ENCODE results near the gene HIVEP2. TPM values are rescaled to one million over a fixed set of nuclear protein-coding genes. Genes with fewer than 3 reads are reported as not detected.

Gene HIVEP2
- total RNA-seq, 1 experiment from 2014 or later, result 3.0 TPM

DNA sequence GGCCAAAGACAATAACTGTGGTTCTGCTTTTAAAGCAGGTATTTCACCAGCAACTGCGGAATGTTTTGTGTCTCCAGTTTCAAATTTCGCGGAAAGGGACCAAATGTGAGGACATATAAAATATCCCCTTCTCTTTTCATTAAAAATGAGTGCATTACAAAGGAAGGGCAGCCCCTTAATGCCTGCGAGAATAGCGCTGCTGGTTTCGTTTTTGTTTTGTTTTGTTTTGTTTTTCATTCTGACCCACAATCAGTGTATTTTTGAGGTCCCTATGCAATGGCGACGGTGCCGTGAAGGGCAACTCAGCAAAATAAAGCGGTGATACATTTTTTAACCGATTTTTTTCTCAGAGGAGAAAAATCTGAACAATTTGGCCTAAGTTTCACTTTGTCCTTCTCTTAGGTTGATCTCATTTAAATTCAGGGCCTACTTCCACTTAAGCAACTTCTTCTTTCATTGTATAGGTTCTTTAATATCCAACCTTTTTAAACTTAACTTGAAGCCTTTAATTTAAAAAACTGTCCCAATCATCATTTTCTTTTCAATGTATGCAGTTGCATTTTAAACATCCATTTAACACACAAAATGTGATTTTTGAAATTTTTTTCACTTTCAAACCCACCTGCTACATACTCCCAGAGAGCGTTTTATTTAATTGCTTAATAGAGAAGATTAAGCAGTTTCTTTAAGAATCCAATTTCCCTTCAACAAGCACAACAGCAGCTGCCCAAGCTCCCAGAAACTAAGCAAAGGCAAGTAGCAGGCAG is 2.9 kb upstream of the HIVEP2 start:
- H3K79me2 ChIP-seq (ENCODE audit: low read length), result no peaks in the 10 kb centered on the region

DNA sequence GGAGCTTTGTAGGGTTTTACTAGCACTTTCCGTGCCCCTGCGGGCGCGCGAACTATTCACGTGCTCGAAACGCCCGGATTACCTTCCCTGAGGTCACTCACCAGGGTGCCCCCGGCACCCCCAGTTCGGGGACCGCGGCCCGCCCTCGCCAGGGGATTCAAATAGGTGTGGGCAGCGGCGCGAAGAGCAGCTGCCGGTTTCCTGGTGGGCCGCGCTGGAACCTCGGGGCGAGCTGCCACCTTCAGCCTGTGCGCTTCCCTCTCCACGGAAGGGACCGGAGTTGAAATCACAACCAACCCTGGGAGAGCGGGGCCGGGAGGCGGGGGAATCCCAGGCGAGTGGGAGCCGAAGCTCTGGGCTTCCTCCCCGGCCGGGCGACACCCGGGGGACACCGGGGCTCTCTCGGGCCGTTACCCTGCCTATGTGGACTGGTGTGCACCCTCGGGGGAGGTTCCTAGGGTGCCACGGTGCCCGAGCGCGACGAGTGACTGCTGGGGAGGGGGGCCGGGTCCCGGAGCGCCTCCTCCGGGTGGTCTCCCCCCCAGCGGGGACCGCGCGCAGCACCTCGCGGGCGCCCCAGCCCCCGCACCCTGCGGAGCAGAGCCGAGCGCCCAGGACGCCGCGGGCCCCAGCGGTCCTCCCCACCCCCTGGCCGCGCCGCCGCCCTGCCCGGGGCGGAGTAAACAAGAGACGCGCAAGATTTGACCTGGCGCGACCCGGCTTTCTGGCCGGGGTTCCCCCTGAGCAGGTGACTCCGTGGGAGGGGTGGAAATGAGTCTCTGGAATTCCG is 2.1 kb upstream of the HIVEP2 start:
- Histone ChIP-seq H3K4me3 (ENCODE audit: low read length) (peak overlapping the region; percentile 64), H3K9me3 (ENCODE audit: low read length) (no peaks in the 10 kb centered on the region), H4K20me1 (ENCODE audit: insufficient read depth, low read depth, low read length) (no peaks in the 10 kb centered on the region), H3K36me3 (ENCODE audit: insufficient read depth, low read length) (no peaks in the 10 kb centered on the region), H3K9me2 (replicated peaks; ENCODE audit: insufficient read depth, low read length) (no peaks in the 10 kb centered on the region), H2AFZ (ENCODE audit: low read length) (peak overlapping the region; percentile 72; the same call in 1 of the 2 replicates), H3K27me3 (ENCODE audit: low read length) (peaks cover 2% of the 10 kb centered on the region; the same call in 1 of the 2 replicates), H3K9ac (ENCODE audit: low read length) (peak overlapping the region; percentile 57), H3K4me1 (ENCODE audit: low read length) (peaks cover 53% of the 10 kb centered on the region), H3K4me2 (ENCODE audit: low read depth, low read length, poor library complexity, severe bottlenecking) (peak overlapping the region; percentile 85), H3K27ac (ENCODE audit: low read length) (peak overlapping the region; percentile 41; the same call in 1 of the 2 replicates), H3K79me2 (ENCODE audit: low read length) (no peaks in the 10 kb centered on the region)
- peak; percentile 45 for DNase-seq

More for the DNA sequence above, 2.9 kb upstream of the HIVEP2 start:
- Histone ChIP-seq H4K20me1 (ENCODE audit: insufficient read depth, low read depth, low read length) (no peaks in the 10 kb centered on the region), H3K4me3 (ENCODE audit: low read length) (peak overlapping the region; percentile 64), H3K9me2 (replicated peaks; ENCODE audit: insufficient read depth, low read length) (no peaks in the 10 kb centered on the region), H3K36me3 (ENCODE audit: insufficient read depth, low read length) (no peaks in the 10 kb centered on the region), H2AFZ (ENCODE audit: low read length) (peak overlapping the region; percentile 61; the same call in 1 of the 2 replicates), H3K27me3 (ENCODE audit: low read length) (peaks cover 2% of the 10 kb centered on the region; the same call in 1 of the 2 replicates), H3K27ac (ENCODE audit: low read length) (peak overlapping the region; percentile 41; the same call in 1 of the 2 replicates), H3K9ac (ENCODE audit: low read length) (peak overlapping the region; percentile 57), H3K4me1 (ENCODE audit: low read length) (peaks cover 48% of the 10 kb centered on the region), H3K9me3 (ENCODE audit: low read length) (no peaks in the 10 kb centered on the region), H3K4me2 (ENCODE audit: low read depth, low read length, poor library complexity, severe bottlenecking) (peak overlapping the region; percentile 85)
- peak; percentile 49 for DNase-seq

DNA sequence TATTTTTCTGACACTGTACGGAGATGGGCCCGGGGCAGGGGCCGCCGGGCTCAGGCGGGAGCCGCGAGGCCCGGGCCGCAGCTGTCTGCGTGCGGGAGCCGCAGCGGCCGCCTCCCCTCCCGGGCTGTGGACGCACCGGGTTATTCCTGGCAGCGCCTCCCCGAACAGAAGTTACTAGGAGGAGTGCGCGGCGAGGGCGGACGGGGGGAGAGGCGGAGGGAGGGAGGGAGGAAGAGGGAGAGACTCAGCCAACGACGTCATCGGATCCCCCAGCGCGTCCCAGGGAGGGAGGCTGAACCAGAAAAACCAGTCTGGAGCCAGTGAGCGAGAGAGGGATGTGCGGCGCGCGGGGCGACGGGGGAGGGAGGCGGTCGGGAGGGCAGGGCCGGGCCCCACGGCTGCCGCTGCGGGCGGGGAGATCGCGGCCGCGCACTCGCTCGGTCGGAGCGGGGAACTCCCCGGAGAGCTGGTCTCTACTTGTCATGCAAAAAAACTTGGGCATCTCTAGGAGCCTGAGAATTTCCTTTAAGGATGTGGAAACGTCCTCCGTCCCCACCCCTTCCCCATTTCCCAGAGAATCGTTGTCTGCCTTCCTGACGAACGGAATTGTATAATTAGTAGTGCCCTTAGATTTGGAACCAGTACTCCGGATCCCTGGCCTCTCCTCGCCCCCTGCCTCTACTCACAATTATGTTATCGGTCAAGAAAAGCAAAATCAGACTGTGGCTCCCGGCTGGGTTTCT is 1.4 kb upstream of the HIVEP2 start:
- H3K4me3 ChIP-seq (ENCODE audit: low read length), result peak overlapping the region; percentile 64
- H3K9ac ChIP-seq (ENCODE audit: low read length), result peak overlapping the region; percentile 57
- no peaks in the 10 kb centered on the region for H3K9me3 ChIP-seq (ENCODE audit: low read length)
- peaks cover 53% of the 10 kb centered on the region for H3K4me1 ChIP-seq (ENCODE audit: low read length)
- H2AFZ ChIP-seq (ENCODE audit: low read length), result peak overlapping the region; percentile 72; the same call in 1 of the 2 replicates
- no peak overlapping the region for H3K27ac ChIP-seq (ENCODE audit: low read length)
- H3K27me3 ChIP-seq (ENCODE audit: low read length), result peaks cover 2% of the 10 kb centered on the region; the same call in 1 of the 2 replicates
- no peaks in the 10 kb centered on the region for H4K20me1 ChIP-seq (ENCODE audit: insufficient read depth, low read depth, low read length)
- peak overlapping the region; percentile 85 for H3K4me2 ChIP-seq (ENCODE audit: low read depth, low read length, poor library complexity, severe bottlenecking)
- peak; percentile 68 for DNase-seq
- no peaks in the 10 kb centered on the region for H3K36me3 ChIP-seq (ENCODE audit: insufficient read depth, low read length)
- H3K79me2 ChIP-seq (ENCODE audit: low read length), result no peaks in the 10 kb centered on the region
- H3K9me2 ChIP-seq (replicated peaks; ENCODE audit: insufficient read depth, low read length), result no peaks in the 10 kb centered on the region

DNA sequence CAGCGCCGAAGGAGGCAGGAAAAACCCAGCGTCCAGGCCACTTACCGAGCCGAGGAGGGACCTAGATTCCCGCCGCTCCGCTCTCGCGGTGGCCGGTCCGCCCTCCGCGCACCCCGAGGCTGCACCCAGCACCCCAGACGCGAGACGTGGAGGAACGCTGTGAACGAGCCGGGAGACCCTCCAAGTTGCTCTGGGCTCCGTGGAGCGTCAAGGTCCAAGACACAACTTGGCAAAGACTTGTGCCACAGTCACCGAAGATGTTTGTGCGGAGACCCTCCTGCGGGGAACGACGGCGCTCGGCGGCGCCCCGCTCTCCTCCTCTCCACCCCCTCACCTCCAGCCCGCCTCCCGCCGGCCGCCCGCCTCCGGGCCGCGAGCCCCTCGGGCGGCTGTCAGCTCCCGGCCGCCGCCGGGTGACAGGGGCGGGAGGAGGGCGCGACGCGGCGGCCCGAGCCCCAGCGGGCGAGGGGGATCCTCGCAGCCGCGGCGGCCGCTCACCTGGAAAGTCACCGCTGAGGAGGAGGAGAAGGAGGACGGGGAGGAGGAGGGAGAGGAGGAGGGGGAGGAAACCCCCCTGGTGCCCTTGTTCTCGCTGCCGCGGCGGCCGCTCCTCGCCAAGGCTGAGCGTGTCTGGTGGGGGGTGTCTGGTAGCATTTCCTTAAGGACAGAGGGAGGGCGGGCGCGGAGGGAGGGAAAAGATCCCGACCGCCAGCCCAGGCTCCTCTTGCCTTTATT is 637 bp upstream of the HIVEP2 start:
- Histone ChIP-seq H3K4me2 (ENCODE audit: low read depth, low read length, poor library complexity, severe bottlenecking) (peak overlapping the region; percentile 85), H3K79me2 (ENCODE audit: low read length) (no peaks in the 10 kb centered on the region), H3K4me3 (ENCODE audit: low read length) (peak overlapping the region; percentile 64), H3K27ac (ENCODE audit: low read length) (no peak overlapping the region), H3K27me3 (ENCODE audit: low read length) (peaks cover 2% of the 10 kb centered on the region; the same call in 1 of the 2 replicates), H3K9me3 (ENCODE audit: low read length) (no peaks in the 10 kb centered on the region), H3K4me1 (ENCODE audit: low read length) (peaks cover 53% of the 10 kb centered on the region), H3K9me2 (replicated peaks; ENCODE audit: insufficient read depth, low read length) (no peaks in the 10 kb centered on the region), H3K36me3 (ENCODE audit: insufficient read depth, low read length) (no peaks in the 10 kb centered on the region), H2AFZ (ENCODE audit: low read length) (peak overlapping the region; percentile 72; the same call in 1 of the 2 replicates), H3K9ac (ENCODE audit: low read length) (peak overlapping the region; percentile 57), H4K20me1 (ENCODE audit: insufficient read depth, low read depth, low read length) (no peaks in the 10 kb centered on the region)
- peak; percentile 44 for DNase-seq

DNA sequence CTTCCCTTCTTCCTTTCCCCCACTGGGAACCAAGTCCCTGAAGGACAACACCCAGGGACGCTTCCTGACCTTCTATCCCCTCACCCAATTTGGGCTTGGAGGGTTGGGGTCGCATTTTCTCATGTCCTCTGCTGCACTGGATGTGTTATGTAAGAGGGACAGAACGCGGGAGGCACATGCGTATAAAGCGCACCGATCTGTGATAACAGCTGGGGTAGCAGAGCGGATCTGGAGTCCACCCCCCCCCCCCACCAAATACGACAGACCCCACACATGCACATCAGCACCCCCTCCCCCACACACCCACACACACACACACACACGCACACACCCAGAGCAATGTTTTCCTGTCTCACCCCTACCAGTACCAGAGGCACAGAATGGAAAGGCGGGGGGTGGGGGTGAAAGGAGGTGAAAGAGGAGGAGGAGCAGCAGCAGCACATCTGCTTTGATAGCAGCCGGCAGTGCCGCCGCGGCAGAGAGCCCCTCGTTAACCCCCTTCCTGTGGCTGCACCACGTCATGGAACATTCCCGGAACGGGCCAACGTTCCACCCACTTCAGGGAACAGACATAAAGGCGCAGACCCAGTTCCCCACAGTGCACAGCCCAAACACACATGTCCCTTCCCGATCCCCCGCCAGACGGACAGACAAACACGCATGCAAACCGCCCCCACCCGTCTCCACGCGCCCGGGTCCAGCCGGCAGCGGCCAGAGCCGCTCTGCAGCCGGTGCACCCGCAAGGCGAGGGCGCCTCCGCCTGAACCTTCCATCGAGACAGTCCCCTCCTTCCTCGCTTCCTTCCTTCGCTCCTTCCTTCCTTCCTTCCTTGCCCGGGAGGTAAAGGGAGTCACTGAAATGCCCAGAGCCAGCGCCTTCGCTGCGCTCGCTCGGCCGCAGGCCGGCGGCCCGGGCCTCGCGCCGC is 590 bp downstream of the HIVEP2 start:
- Histone ChIP-seq H3K36me3 (ENCODE audit: insufficient read depth, low read length) (no peaks in the 10 kb centered on the region), H4K20me1 (ENCODE audit: insufficient read depth, low read depth, low read length) (no peaks in the 10 kb centered on the region), H3K27me3 (ENCODE audit: low read length) (peaks cover 2% of the 10 kb centered on the region; the same call in 1 of the 2 replicates), H3K9me3 (ENCODE audit: low read length) (no peaks in the 10 kb centered on the region), H3K27ac (ENCODE audit: low read length) (peak overlapping the region; percentile 20; the same call in 1 of the 2 replicates), H3K9ac (ENCODE audit: low read length) (peak overlapping the region; percentile 66), H3K4me3 (ENCODE audit: low read length) (peak overlapping the region; percentile 71), H3K79me2 (ENCODE audit: low read length) (no peaks in the 10 kb centered on the region), H3K9me2 (replicated peaks; ENCODE audit: insufficient read depth, low read length) (no peaks in the 10 kb centered on the region), H2AFZ (ENCODE audit: low read length) (peak overlapping the region; percentile 90), H3K4me1 (ENCODE audit: low read length) (peaks cover 53% of the 10 kb centered on the region), H3K4me2 (ENCODE audit: low read depth, low read length, poor library complexity, severe bottlenecking) (peak overlapping the region; percentile 85)
- DNase-seq, result peak; percentile 47

DNA sequence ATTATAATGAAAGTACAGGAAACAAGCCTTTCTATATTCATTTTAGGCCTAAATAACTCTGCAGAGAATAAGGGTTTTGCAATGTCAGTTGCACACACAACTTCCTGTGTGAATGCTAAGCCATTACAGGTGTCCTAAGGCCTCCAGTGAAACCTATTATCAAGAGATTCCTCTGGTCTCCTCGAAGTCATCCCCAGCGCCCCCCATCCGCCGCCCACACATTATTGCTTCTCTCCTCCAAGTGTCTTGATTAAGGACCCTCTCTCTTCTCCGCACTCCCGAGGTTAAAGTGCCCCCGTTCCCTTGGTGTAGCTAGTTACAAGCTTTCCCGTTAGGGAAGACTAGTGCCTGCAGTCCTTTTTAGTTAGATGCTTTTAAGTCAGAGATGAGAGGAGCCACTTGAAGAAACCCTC is 1.3 kb downstream of the HIVEP2 start:
- DNase-seq, result peak; percentile 40
- peaks cover 2% of the 10 kb centered on the region; the same call in 1 of the 2 replicates for H3K27me3 ChIP-seq (ENCODE audit: low read length)
- H3K9me2 ChIP-seq (replicated peaks; ENCODE audit: insufficient read depth, low read length), result no peaks in the 10 kb centered on the region
- peak overlapping the region; percentile 85 for H3K4me2 ChIP-seq (ENCODE audit: low read depth, low read length, poor library complexity, severe bottlenecking)
- H3K4me1 ChIP-seq (ENCODE audit: low read length), result peaks cover 53% of the 10 kb centered on the region
- H2AFZ ChIP-seq (ENCODE audit: low read length), result no peak overlapping the region
- no peaks in the 10 kb centered on the region for H4K20me1 ChIP-seq (ENCODE audit: insufficient read depth, low read depth, low read length)
- peak overlapping the region; percentile 66; the same call in 1 of the 2 replicates for H3K9ac ChIP-seq (ENCODE audit: low read length)
- H3K27ac ChIP-seq (ENCODE audit: low read length), result peak overlapping the region; percentile 20; the same call in 1 of the 2 replicates
- peak overlapping the region; percentile 71; the same call in 1 of the 2 replicates for H3K4me3 ChIP-seq (ENCODE audit: low read length)
- no peaks in the 10 kb centered on the region for H3K79me2 ChIP-seq (ENCODE audit: low read length)
- H3K36me3 ChIP-seq (ENCODE audit: insufficient read depth, low read length), result no peaks in the 10 kb centered on the region
- no peaks in the 10 kb centered on the region for H3K9me3 ChIP-seq (ENCODE audit: low read length)
